NCI-H226 (cell line): ENCODE data around the gene CUL7.
"Not testable (repeated sequence)": the region's sequence is repeated elsewhere in the genome, so short reads cannot be mapped to it uniquely, and the experiment has no call there.

Experiments used
- DNase-seq: peaks from one replicate; pipeline ENCODE4 v3.0.0-alpha.2; 2015

Gene CUL7

DNA sequence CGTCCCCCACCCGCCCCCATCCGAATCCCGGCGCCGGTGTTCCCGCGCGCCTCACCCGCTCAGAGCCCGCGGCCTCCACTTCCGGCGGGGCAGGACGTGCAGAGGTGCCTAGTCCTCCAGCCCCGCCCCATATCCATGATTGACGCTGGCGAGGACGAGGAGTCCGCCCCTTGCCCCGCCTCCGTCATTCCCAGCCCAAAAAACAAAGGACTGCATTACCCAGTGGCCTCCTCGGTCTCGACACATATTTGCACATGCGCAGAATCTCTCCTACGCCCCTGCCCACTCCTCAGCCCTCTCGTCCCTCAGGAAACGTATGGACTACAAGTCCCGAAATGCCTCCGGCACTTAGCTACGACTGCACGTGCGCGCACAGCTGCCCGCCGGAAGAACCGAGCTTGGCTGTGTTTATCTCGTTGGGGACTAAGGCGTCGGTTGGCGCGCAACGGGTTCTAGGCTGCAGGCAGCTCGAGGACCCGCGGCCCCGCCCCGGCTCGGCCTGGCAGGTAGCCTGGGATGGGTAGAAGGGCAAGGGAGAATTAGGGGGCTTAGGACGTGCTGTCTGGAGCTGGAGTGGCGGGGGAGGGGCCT, 39.7 kb downstream of the CUL7 start, which contains the start of the genes KLHDC3 and MEA1:
Gene KLHDC3, plus strand, starts transcription at position 407 of the 591 bp plus-strand sequence. CDS start 2,944 bp downstream, outside the sequence.
Gene MEA1, minus strand, starts transcription at position 104 of the 591 bp plus-strand sequence. CDS start 133 bp downstream, outside the sequence.
- DNase-seq: peak; percentile 99

- DNase-seq: peak; percentile 64
Measured at GRCh38 chr6:43013097-43013842, 40.4 kb downstream of the CUL7 start.

DNA sequence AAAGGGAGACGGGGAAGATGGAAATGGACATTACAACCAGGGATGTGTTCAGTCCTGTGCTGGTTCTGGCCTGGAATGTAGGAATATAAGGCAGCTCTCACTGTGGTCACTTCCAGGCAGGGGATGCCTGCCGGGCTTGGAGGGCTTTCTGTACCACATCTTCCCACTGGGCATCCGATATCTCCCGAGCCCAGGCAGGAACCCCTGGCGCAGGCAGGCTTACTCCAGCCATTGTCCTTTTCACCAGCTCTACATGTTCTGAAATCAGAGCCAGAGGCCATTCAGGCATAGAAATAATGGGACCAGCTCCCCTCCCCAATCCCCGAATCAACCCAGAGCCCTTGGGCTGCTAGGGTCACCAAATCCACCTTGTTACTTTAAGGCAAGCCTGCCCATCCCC, 41.3 kb downstream of the CUL7 start:
- no peak for DNase-seq

- no peak for DNase-seq
Measured at GRCh38 chr6:43011207-43011606, 42.4 kb downstream of the CUL7 start.

DNA sequence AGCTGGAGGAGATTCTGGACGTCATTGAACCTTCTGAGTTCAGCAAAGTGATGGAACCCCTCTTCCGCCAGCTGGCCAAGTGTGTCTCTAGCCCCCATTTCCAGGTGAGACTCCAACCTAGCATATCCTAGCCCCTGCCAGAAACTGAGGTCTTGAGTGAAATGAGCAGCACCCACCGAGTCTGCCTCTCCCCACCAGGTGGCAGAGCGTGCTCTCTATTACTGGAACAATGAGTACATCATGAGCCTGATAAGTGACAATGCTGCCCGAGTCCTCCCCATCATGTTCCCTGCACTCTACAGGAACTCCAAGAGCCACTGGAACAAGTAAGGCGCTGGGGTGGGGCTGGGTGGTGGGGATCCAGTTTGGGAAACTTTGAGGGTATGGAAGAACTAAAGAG, 44.5 kb downstream of the CUL7 start:
- DNase-seq: no peak

DNA sequence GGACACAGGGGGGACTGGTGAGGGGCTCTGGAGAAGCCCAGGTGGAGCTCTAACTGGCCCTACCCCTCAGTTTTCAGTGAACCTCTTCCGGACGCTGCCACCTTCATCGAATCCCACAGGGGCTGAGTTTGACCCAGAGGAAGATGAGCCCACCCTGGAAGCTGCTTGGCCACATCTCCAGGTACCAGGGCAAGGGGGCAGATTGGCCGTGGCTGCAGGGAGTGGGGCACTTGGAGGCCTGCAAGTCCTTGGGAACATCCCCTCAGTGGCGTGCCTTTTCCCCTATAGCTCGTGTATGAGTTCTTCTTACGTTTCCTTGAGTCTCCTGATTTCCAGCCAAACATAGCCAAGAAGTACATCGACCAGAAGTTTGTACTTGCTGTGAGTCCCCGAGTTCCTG, 46.5 kb downstream of the CUL7 start:
- no peak for DNase-seq

DNA sequence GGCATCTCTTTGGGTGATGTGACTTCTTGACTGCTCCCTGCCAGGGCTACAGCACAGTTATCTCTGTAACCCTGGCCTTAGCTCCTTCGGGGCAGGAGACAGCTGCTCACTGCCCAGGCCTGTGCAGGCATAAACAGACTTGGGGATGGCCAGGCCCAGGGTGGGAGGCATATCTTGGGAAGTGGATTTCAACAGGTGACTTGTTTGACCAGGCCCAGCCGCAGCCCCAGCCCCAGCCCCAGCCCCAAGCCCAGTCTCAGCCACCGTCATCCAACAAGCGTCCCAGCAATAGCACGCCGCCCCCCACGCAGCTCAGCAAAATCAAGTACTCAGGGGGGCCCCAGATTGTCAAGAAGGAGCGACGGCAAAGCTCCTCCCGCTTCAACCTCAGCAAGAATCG, 47.4 kb downstream of the CUL7 start:
- no peak for DNase-seq

- DNase-seq: no peak
Measured at GRCh38 chr6:43005844-43006243, 47.8 kb downstream of the CUL7 start.

DNA sequence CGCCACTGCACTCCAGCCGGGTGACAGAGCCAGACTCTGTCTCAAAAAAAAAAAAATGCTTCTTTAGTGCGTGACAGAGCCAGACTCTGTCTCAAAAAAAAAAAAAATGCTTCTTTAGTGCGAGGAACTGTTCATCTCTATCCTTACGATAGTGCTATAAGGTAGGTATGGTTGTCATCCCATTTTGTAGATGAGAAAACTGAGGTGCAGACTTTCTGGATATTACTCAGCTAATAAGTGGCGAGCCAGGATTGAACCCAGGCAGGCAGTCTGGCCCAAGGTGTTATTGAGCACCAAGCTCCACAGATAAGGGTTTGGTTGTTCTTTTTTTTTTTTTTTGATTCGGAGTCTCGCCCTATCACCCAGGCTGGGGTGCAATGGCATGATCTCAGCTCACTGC, 51.8 kb downstream of the CUL7 start:
- DNase-seq: no peak

DNA sequence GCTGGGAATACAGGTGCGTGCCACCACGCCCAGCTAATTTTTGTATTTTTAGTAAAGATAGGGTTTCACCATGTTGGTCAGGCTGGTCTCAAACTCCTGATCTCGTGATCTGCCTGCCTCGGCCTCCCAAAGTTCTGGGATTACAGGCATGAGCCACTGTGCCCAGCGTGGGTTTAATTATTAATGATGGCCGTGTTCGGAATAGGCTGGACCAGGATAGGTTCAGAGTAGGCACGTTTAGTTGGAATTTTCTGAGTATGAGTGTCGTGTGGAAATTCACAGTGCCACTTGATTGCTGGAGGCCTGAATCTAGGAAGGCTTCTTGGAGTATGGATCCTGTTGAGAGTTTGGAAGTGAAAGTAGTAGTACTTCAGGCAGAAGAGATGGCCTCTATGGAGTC, 55.4 kb downstream of the CUL7 start:
- DNase-seq: not testable (repeated sequence)

- DNase-seq: no peak
Measured at GRCh38 chr6:42996513-42996912, 57.1 kb downstream of the CUL7 start.

DNA sequence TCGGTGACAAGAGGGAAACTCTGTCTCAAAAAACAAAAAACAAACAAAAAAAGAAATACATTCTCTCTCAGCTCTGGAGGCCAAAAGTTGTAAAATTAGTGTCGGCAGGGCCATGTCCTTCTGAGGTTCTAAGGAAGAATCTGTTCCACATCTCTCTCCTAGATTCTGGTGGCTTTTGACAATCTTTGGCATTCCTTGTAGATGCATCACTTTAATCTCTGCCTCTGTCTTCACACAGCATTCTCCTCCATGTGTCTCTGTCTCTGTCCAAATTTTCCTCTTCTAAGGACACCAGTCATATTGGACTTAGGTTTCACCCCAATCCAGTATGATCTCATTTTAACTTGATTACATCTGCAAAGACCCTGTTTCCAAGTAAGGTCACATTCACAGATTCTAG, 60.2 kb downstream of the CUL7 start:
- DNase-seq: no peak

GRCh38 chr6:42989923-42990322, 63.7 kb downstream of the CUL7 start:
- no peak for DNase-seq

- DNase-seq: no peak
Measured at GRCh38 chr6:42988486-42989020, 65.1 kb downstream of the CUL7 start.
